Neural cell (in vitro differentiated cells): ENCODE results near the gene RHEBL1. TPM values are rescaled to one million over a fixed set of nuclear protein-coding genes. Genes with fewer than 3 reads are reported as not detected.

Experiments used
- H2AFZ ChIP-seq: fragments of 200-600, 300-800 bp; sonication (generic), shearing (Covaris generic); 2 replicates; pipeline ENCODE4 v1.6.0; 2014; ENCODE audit warnings: low read depth, mild to moderate bottlenecking, antibody characterized with exemption, low read length, moderate library complexity
- H3F3A ChIP-seq: fragments of 200-600 bp; shearing (Covaris generic); 2 replicates; pipeline ENCODE4 v1.6.1; 2016; ENCODE audit warnings: mild to moderate bottlenecking, moderate library complexity, mixed read lengths, antibody characterized with exemption, low read length; ENCODE audit not compliant: insufficient read depth, poor library complexity, severe bottlenecking
- H3K27ac ChIP-seq: fragments of 200-600, 300-800 bp; sonication (generic), shearing (Covaris generic); 2 replicates; pipeline ENCODE4 v1.5.1; 2014; ENCODE audit warnings: mild to moderate bottlenecking, low read length, moderate library complexity
- H3K27me3 ChIP-seq: fragments of 300-800, 200-600 bp; sonication (generic), shearing (Covaris generic); 2 replicates; pipeline ENCODE4 v1.6.0; 2014; ENCODE audit warnings: mild to moderate bottlenecking, low read depth, low read length, moderate library complexity; ENCODE audit not compliant: insufficient read depth
- H3K36me3 ChIP-seq: fragments of 300-800, 200-600 bp; sonication (generic), shearing (Covaris generic); 2 replicates; pipeline ENCODE4 v1.5.1; 2014; ENCODE audit warnings: mild to moderate bottlenecking, antibody characterized with exemption, low read length, moderate library complexity; ENCODE audit not compliant: insufficient read depth
- H3K4me2 ChIP-seq: fragments of 300-800, 200-600 bp; sonication (generic), shearing (Covaris generic); 2 replicates; pipeline ENCODE4 v1.6.0; 2014; ENCODE audit warnings: mild to moderate bottlenecking, low read length
- H3K4me3 ChIP-seq: fragments of 300-800, 200-600 bp; sonication (generic), shearing (Covaris generic); 2 replicates; pipeline ENCODE4 v1.5.1; 2014; ENCODE audit warnings: mild to moderate bottlenecking, low read length, moderate library complexity
- H3K79me2 ChIP-seq: fragments of 200-600 bp; shearing (Covaris generic); replicated peaks from 2 replicates; pipeline ENCODE4 v1.6.0; 2014; ENCODE audit warnings: mild to moderate bottlenecking, low read length, moderate library complexity; ENCODE audit not compliant: insufficient read depth
- H3K9ac ChIP-seq: fragments of 300-800, 200-600 bp; sonication (generic), shearing (Covaris generic); 2 replicates; pipeline ENCODE4 v1.6.1; 2016; ENCODE audit warnings: mild to moderate bottlenecking, low read length, mixed read lengths
- H3K9me2 ChIP-seq: fragments of 200-600 bp; shearing (Covaris generic); 2 replicates; pipeline ENCODE4 v1.6.1; 2016; ENCODE audit warnings: mild to moderate bottlenecking, low read length, mixed read lengths; ENCODE audit not compliant: insufficient read depth
- H3K9me3 ChIP-seq: fragments of 200-600, 300-800 bp; sonication (generic), shearing (Covaris generic); 2 replicates; pipeline ENCODE4 v1.6.1; 2016; ENCODE audit warnings: mild to moderate bottlenecking, mixed run types, low read length, moderate library complexity, mixed read lengths
- H4K20me1 ChIP-seq: fragments of 200-600 bp; shearing (Covaris generic); 2 replicates; pipeline ENCODE4 v1.6.1; 2016; ENCODE audit warnings: mild to moderate bottlenecking, mixed run types; ENCODE audit not compliant: insufficient read depth
- CTCF ChIP-seq: fragments of 450-650 bp; IDR thresholded peaks from 2 replicates; pipeline ENCODE4 v1.5.1; 2014; ENCODE audit warnings: antibody characterized with exemption, mild to moderate bottlenecking, moderate library complexity; ENCODE audit not compliant: poor library complexity, severe bottlenecking
- EP300 ChIP-seq: fragments of 450-650 bp; conservative IDR thresholded peaks from 2 replicates; pipeline ENCODE4 v1.6.1; 2014; ENCODE audit warnings: antibody characterized with exemption, mild to moderate bottlenecking, moderate library complexity; ENCODE audit not compliant: poor library complexity, severe bottlenecking
- EZH2 ChIP-seq: fragments of 200-600, 300-800 bp; shearing (Covaris generic), sonication (generic); IDR thresholded peaks from 2 replicates; pipeline ENCODE4 v1.6.1; 2014; ENCODE audit warnings: antibody characterized with exemption, low read length, borderline replicate concordance, mild to moderate bottlenecking; ENCODE audit not compliant: insufficient read depth, poor library complexity, severe bottlenecking
- MXI1 ChIP-seq: fragments of 450-650 bp; conservative IDR thresholded peaks from 2 replicates; pipeline ENCODE4 v1.6.1; 2014; ENCODE audit warnings: antibody characterized with exemption, mild to moderate bottlenecking; ENCODE audit not compliant: poor library complexity, severe bottlenecking
- POLR2AphosphoS5 ChIP-seq: IDR thresholded peaks from 2 replicates; pipeline ENCODE4 v1.6.1; 2012
- RAD21 ChIP-seq: fragments of 450-650 bp; conservative IDR thresholded peaks from 2 replicates; pipeline ENCODE4 v1.6.1; 2014; ENCODE audit warnings: antibody characterized with exemption, mild to moderate bottlenecking, moderate library complexity
- REST ChIP-seq: IDR thresholded peaks from 2 replicates; pipeline ENCODE4 v1.6.1; 2012; ENCODE audit warnings: borderline replicate concordance
- SMC3 ChIP-seq: fragments of 450-650 bp; conservative IDR thresholded peaks from 2 replicates; pipeline ENCODE4 v1.6.1; 2014; ENCODE audit warnings: antibody characterized with exemption, mild to moderate bottlenecking, moderate library complexity; ENCODE audit not compliant: poor library complexity
- TAF1 ChIP-seq: IDR thresholded peaks from 2 replicates; pipeline ENCODE4 v1.6.1; 2012; ENCODE audit warnings: low read depth
- polyA plus RNA-seq: library from polyadenylated mRNA; depleted of rRNA; stranded (reverse); fragments of >200 nt; gene quantifications from 2 replicates; pipeline ENCODE4 v1.2.3, GENCODE V29; 2014

The RHEBL1 gene
- polyA plus RNA-seq, 1 donor from 2014 or later, result 0.68 TPM

GRCh38 chr12:49052451-49053208 is 17.1 kb downstream of the RHEBL1 start:
- no peaks in the 10 kb centered on the region for H3K9me2 ChIP-seq

More at GRCh38 chr12:49052451-49053208, 17.1 kb downstream of the RHEBL1 start:
- Histone ChIP-seq H3K9ac (no peak overlapping the region), H3K79me2 (peaks cover 33% of the 10 kb centered on the region), H3K36me3 (no peaks in the 10 kb centered on the region), H3K9me3 (no peaks in the 10 kb centered on the region), H3K27ac (no peak overlapping the region), H2AFZ (no peak overlapping the region), H4K20me1 (peaks cover 17% of the 10 kb centered on the region), H3F3A (no peaks in the 10 kb centered on the region), H3K4me2 (no peak overlapping the region), H3K4me3 (no peak overlapping the region), H3K27me3 (no peaks in the 10 kb centered on the region)
- TF ChIP-seq CTCF (no peak), POLR2AphosphoS5 (no peak), EZH2 (no peak), EP300 (no peak), SMC3 (no peak), MXI1 (no peak), RAD21 (no peak), TAF1 (no peak), REST (no peak)
